ENCODE results near the gene TAS1R3. TPM values are rescaled to one million over a fixed set of nuclear protein-coding genes. Genes with fewer than 3 reads are reported as not detected.

Gene TAS1R3
- total RNA-seq, 1 experiment from 2014 or later, result 0.31 TPM

- TF ChIP-seq POLR2AphosphoS5 (IDR thresholded peaks at IDR 0.05; ENCODE audit: low read depth, low read length) (no peak), REST (IDR thresholded peaks at IDR 0.05; ENCODE audit: insufficient read depth in 1 of 2, low read depth in 2 of 2, low read length in 1 of 2) (no peak), TCF7L2 (IDR thresholded peaks at IDR 0.05; ENCODE audit: low read depth, low read length) (no peak), CTCF (IDR thresholded peaks at IDR 0.05) (no peak), SIN3A (IDR thresholded peaks at IDR 0.05; ENCODE audit: borderline replicate concordance, insufficient read depth, low read depth, low read length) (no peak)
- no peak overlapping the region for H3K4me3 ChIP-seq (ENCODE audit: low read depth in 2 of 2, low read length in 2 of 2)
- POLR2A ChIA-PET, result interaction anchor here (0.6 kb wide), 1 partner anchor 64 kb away, joined by 3 read pairs; no protein-coding TSS in a partner anchor
- no peak for DNase-seq (ENCODE audit: low read depth, low spot score)
- CTCF ChIA-PET, result no interaction called here
- intact Hi-C loops (cut with micrococcal nuclease; ENCODE audit: unreplicated experiment) (no loop called here), in situ Hi-C loops (cut with HindIII; ENCODE audit: low pct_unique_long_range_greater_than_20kb, low sequenced_read_pairs) (no loop called here)
- H3K27ac ChIP-seq (ENCODE audit: low read length), result no peak overlapping the region
- no peaks in the 10 kb centered on the region for H3K9me3 ChIP-seq (ENCODE audit: control insufficient read depth, insufficient read depth, low read depth, low read length)
- no peak for ATAC-seq
- no TSS peak for BruUV-seq (replicated peaks)
- no peaks in the 10 kb centered on the region for H3K36me3 ChIP-seq (ENCODE audit: control insufficient read depth, insufficient read depth, low read length)
- H3K27me3 ChIP-seq (ENCODE audit: control insufficient read depth, insufficient read depth, low read length), result no peaks in the 10 kb centered on the region
- peaks cover 10% of the 10 kb centered on the region for H3K4me1 ChIP-seq (ENCODE audit: control insufficient read depth, insufficient read depth, low read length)
These were observed 35.7 kb upstream of the TAS1R3 start for GRCh38 chr1:1295154-1295923.

- DNase-seq (ENCODE audit: low read depth, low spot score), result no peak
- in situ Hi-C loops (cut with HindIII; ENCODE audit: low pct_unique_long_range_greater_than_20kb, low sequenced_read_pairs), result no loop called here
These were observed 34.7 kb upstream of the TAS1R3 start for GRCh38 chr1:1296070-1297061.

More at GRCh38 chr1:1296070-1297061, 34.7 kb upstream of the TAS1R3 start:
- ChIA-PET CTCF (interaction anchor here (0.6 kb wide), 1 partner anchor 106 kb away, joined by 5 read pairs; no protein-coding TSS in a partner anchor), POLR2A (no interaction called here)
- ATAC-seq, result no peak
- intact Hi-C loops (cut with micrococcal nuclease; ENCODE audit: unreplicated experiment), result no loop called here
- no peak for TF ChIP-seq TCF7L2 (IDR thresholded peaks at IDR 0.05; ENCODE audit: low read depth, low read length)
- TF ChIP-seq SIN3A (IDR thresholded peaks at IDR 0.05; ENCODE audit: borderline replicate concordance, insufficient read depth, low read depth, low read length), result no peak
- TF ChIP-seq REST (IDR thresholded peaks at IDR 0.05; ENCODE audit: insufficient read depth in 1 of 2, low read depth in 2 of 2, low read length in 1 of 2), result no peak
- no peak for TF ChIP-seq POLR2AphosphoS5 (IDR thresholded peaks at IDR 0.05; ENCODE audit: low read depth, low read length)
- TF ChIP-seq CTCF (IDR thresholded peaks at IDR 0.05), result no peak
- BruUV-seq (replicated peaks), result no TSS peak
- H3K4me3 ChIP-seq (ENCODE audit: low read depth in 2 of 2, low read length in 2 of 2), result no peak overlapping the region
- H3K9me3 ChIP-seq (ENCODE audit: control insufficient read depth, insufficient read depth, low read depth, low read length), result no peaks in the 10 kb centered on the region
- H3K27me3 ChIP-seq (ENCODE audit: control insufficient read depth, insufficient read depth, low read length), result no peaks in the 10 kb centered on the region
- H3K36me3 ChIP-seq (ENCODE audit: control insufficient read depth, insufficient read depth, low read length), result no peaks in the 10 kb centered on the region
- peaks cover 2% of the 10 kb centered on the region; the same call in 1 of the 2 replicates for H3K4me1 ChIP-seq (ENCODE audit: control insufficient read depth, insufficient read depth, low read length)
- H3K27ac ChIP-seq (ENCODE audit: low read length), result no peak overlapping the region
